Mesodermal cell (in vitro differentiated cells): ENCODE data around the gene ABHD4.
A peak's percentile ranks its signal among the peaks of the same experiment; 100 is the strongest.
"Not testable (repeated sequence)": the region's sequence is repeated elsewhere in the genome, so short reads cannot be mapped to it uniquely, and the experiment has no call there.

Source experiments
- H3K27ac ChIP-seq: 2 replicates; pipeline ENCODE4 v1.7.0; 2013; ENCODE audit warnings: mild to moderate bottlenecking, low read depth, low read length, moderate library complexity; ENCODE audit not compliant: severe bottlenecking
- H3K36me3 ChIP-seq: 2 replicates; pipeline ENCODE4 v1.7.1; 2013; ENCODE audit warnings: mild to moderate bottlenecking, low read length, moderate library complexity; ENCODE audit not compliant: control insufficient read depth, insufficient read depth
- H3K4me1 ChIP-seq: one replicate; pipeline ENCODE4 v1.7.1; 2013; ENCODE audit warnings: mild to moderate bottlenecking, low read length; ENCODE audit not compliant: insufficient read depth, control insufficient read depth, poor library complexity, severe bottlenecking
- H3K4me3 ChIP-seq: 2 replicates; pipeline ENCODE4 v1.7.0; 2013; ENCODE audit warnings: low read length, control low read depth, mild to moderate bottlenecking; ENCODE audit not compliant: insufficient read depth, poor library complexity, severe bottlenecking; ENCODE audit errors: extremely low read depth
- H3K9me3 ChIP-seq: 2 replicates; pipeline ENCODE4 v1.7.1; 2013; ENCODE audit warnings: mild to moderate bottlenecking, low read length, moderate library complexity; ENCODE audit not compliant: control insufficient read depth
- WGBS, 2 experiments: methylation state at CpG; one replicate each; pipeline ENCODE4 v1.1.5; 2013; ENCODE audit warnings: missing lambda C conversion rate in 2 of 2; ENCODE audit not compliant: insufficient coverage in 2 of 2; 5-methylcytosine and 5-hydroxymethylcytosine counted together

ABHD4 gene

GRCh38 chr14:22602862-22603261, 4.8 kb downstream of the ABHD4 start:
- Histone ChIP-seq H3K27ac (no peak overlapping the region), H3K36me3 (peaks cover 59% of the 10 kb centered on the region), H3K9me3 (no peaks in the 10 kb centered on the region), H3K4me1 (peaks cover 12% of the 10 kb centered on the region), H3K4me3 (no peak overlapping the region)

DNA sequence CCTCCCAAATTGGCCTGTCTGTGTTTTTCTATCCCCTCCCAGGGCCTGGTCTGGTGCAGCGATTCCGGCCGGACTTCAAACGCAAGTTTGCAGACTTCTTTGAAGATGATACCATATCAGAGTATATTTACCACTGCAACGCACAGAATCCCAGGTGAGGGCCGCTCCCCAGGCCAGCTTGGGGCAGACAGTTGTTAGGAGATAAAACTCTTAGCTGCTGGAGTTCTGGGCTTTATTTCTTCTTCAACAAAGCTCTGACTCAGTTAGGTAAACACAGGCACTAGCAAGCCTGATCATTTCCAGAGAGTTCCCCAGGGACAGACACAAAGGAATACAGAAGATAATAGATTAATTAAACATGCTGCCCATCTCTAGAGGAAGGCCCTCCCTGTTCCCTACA, 8.3 kb downstream of the ABHD4 start:
- H3K36me3 ChIP-seq, result peaks cover 74% of the 10 kb centered on the region
- no peak overlapping the region for H3K27ac ChIP-seq
- WGBS, 2 experiments, result 87% methylated on average over 3 of the region's 6 CpGs; no CpG with 5 or more reads in 1 of the 2 experiments

DNA sequence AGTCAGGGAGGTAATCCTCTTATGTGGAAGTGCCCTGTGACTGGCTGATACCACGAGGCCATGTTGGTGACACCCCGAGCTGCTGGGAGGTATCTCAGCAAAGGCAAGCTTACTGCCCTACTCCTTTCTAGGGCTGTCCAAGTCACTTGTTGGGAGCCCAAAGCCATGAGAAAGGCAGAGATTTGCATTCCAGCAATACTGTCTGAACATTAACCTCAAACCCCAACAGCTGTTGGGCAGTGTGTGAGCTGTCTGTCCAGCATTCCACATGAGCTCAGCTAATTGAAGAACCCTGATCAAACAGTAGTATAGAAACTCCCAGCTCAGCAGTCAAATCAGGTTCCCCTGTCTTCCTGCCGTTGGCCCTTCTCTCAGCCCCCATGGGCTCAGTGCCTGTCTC, 9.2 kb downstream of the ABHD4 start:
- no peaks in the 10 kb centered on the region for H3K9me3 ChIP-seq
- H3K27ac ChIP-seq, result no peak overlapping the region
- no peaks in the 10 kb centered on the region for H3K4me1 ChIP-seq
- WGBS, 2 experiments, result 88 to 90% methylated on average over 3 of the region's 3 CpGs
- H3K4me3 ChIP-seq, result no peak overlapping the region
- peaks cover 72% of the 10 kb centered on the region for H3K36me3 ChIP-seq

More for the DNA sequence above, 8.3 kb downstream of the ABHD4 start:
- H3K4me3 ChIP-seq, result no peak overlapping the region
- no peaks in the 10 kb centered on the region for H3K9me3 ChIP-seq
- H3K4me1 ChIP-seq, result no peaks in the 10 kb centered on the region

GRCh38 chr14:22610931-22611330, 12.8 kb downstream of the ABHD4 start:
- H3K36me3 ChIP-seq, result peaks cover 43% of the 10 kb centered on the region
- H3K27ac ChIP-seq, result no peak overlapping the region
- WGBS, 2 experiments, result 83% methylated on average over 1 of the region's 2 CpGs; no CpG with 5 or more reads in 1 of the 2 experiments
- H3K4me1 ChIP-seq, result peaks cover 18% of the 10 kb centered on the region
- H3K9me3 ChIP-seq, result no peaks in the 10 kb centered on the region
- no peak overlapping the region for H3K4me3 ChIP-seq

GRCh38 chr14:22613106-22613695, 15.1 kb downstream of the ABHD4 start:
- Histone ChIP-seq H3K27ac (peak overlapping the region; percentile 93), H3K36me3 (peaks cover 24% of the 10 kb centered on the region), H3K4me1 (peaks cover 18% of the 10 kb centered on the region), H3K4me3 (no peak overlapping the region), H3K9me3 (no peaks in the 10 kb centered on the region)
- 69 to 93% methylated on average over 2 of the region's 2 CpGs for WGBS, 2 experiments

GRCh38 chr14:22613736-22614239, 15.7 kb downstream of the ABHD4 start:
- peaks cover 18% of the 10 kb centered on the region for H3K4me1 ChIP-seq
- peaks cover 24% of the 10 kb centered on the region for H3K36me3 ChIP-seq
- no peak overlapping the region for H3K4me3 ChIP-seq
- H3K27ac ChIP-seq, result peak overlapping the region; percentile 93
- no peaks in the 10 kb centered on the region for H3K9me3 ChIP-seq
- 17 to 40% methylated on average over 1 of the region's 3 CpGs for WGBS, 2 experiments

GRCh38 chr14:22614240-22614799, 16.2 kb downstream of the ABHD4 start:
- Histone ChIP-seq H3K27ac (peak overlapping the region; percentile 93), H3K36me3 (peaks cover 21% of the 10 kb centered on the region)
- WGBS, 2 experiments, result 50% methylated on average over 2 to 3 of the region's 6 CpGs

DNA sequence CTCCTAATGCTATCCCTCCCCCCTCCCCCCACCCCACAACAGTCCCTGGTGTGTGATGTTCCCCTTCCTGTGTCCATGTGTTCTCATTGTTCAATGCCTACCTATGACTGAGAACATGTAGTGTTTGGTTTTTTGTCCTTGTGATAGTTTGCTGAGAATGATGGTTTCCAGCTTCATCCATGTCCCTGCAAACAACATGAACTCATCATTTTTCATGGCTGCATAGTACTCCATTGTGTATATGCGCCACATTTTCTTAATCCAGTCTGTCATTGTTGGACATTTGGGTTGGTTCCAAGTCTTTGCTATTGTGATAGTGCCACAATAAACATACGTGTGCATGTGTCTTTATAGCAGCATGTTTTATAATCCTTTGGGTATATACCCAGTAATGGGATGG, 17.7 kb downstream of the ABHD4 start:
- H3K4me3 ChIP-seq, H3K27ac ChIP-seq, H3K9me3 ChIP-seq: not testable (repeated sequence)
- Histone ChIP-seq H3K36me3 (peaks cover 14% of the 10 kb centered on the region), H3K4me1 (peaks cover 18% of the 10 kb centered on the region)
- 88 to 100% methylated on average over 1 of the region's 2 CpGs for WGBS, 2 experiments

More at GRCh38 chr14:22614240-22614799, 16.2 kb downstream of the ABHD4 start:
- no peak overlapping the region for H3K4me3 ChIP-seq
- no peaks in the 10 kb centered on the region for H3K9me3 ChIP-seq
- H3K4me1 ChIP-seq, result peaks cover 18% of the 10 kb centered on the region

DNA sequence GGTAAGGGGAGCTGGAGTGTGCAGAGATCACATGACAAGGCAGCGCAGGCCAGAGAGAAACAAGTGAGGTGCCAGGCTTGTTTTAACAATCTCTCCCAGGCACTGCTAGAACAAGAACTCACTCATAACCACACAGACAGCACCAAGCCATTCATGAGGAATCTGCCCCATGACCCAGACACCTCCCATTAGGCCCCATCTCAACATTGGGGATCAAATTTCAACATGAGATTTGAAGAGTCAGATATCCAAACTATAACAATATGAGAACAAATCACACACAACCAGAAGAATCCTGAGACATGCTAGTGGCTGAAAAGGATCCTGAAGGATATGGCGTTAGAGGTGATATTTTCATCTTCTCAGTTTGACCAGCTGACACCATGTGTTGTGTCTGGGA, 24.2 kb downstream of the ABHD4 start:
- Histone ChIP-seq H3K9me3 (peaks cover 8% of the 10 kb centered on the region), H3K4me1 (no peaks in the 10 kb centered on the region), H3K36me3 (no peaks in the 10 kb centered on the region), H3K4me3 (no peak overlapping the region), H3K27ac (no peak overlapping the region)
- 83 to 100% methylated on average over 1 of the region's 2 CpGs for WGBS, 2 experiments

DNA sequence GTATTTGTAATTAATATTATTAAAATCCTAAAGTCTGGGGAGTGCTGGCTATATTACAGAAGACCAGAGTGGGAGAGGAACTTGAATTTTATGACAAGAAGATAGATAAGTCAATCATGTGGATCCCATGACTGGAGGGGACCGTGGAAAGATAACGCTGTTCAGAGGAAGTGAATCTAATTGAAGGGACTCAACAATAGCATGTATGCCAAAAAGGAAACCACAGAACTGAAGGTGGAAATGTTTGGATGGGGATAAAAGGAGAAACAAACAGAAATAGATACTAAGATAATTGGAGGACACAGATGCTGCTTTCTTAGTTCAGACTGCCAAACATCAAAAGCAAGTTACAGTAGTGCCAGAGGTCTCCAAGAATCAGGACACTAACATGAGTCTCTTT, 24.9 kb downstream of the ABHD4 start:
- no peak overlapping the region for H3K4me3 ChIP-seq
- H3K4me1 ChIP-seq, result no peaks in the 10 kb centered on the region
- H3K36me3 ChIP-seq, result no peaks in the 10 kb centered on the region
- 51 to 59% methylated on average over 2 of the region's 2 CpGs for WGBS, 2 experiments
- peaks cover 8% of the 10 kb centered on the region for H3K9me3 ChIP-seq
- H3K27ac ChIP-seq, result no peak overlapping the region

DNA sequence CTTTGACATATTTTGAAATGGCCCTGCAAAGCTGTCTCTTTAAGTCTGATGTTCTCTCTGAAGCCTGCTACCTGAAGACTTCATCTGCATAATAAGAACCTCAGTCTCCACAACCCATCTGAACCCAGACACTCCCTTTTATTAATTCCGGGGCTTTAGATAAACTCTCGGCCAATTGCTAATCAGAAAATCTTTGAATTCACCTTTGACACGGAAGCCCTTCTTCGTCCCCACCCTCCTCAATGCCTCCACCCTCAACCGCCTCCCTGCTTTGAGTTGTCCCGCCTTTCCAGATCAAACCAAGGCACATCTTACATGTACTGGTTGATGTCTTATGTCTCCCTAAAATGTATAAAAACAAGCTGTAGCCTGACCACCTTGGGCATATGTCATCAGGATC, 28.5 kb downstream of the ABHD4 start:
- Histone ChIP-seq H3K4me1 (no peaks in the 10 kb centered on the region), H3K9me3 (peaks cover 13% of the 10 kb centered on the region)
- WGBS, 2 experiments, result 88 to 96% methylated on average over 3 to 4 of the region's 6 CpGs

More for the DNA sequence above, 28.5 kb downstream of the ABHD4 start:
- H3K4me3 ChIP-seq, result no peak overlapping the region
- H3K27ac ChIP-seq, result no peak overlapping the region
- H3K36me3 ChIP-seq, result no peaks in the 10 kb centered on the region
